ENCODE data around the gene NOC2L. TPM values are rescaled to one million over a fixed set of nuclear protein-coding genes. Genes with fewer than 3 reads are reported as not detected.

NOC2L gene
- total RNA-seq = 100 to 1,000 TPM in 1 of 4 donors, 10 to 100 TPM in 3; 47.4 to 115 (median 74.2) TPM

- Histone ChIP-seq H3K27ac (peak within 1 kb of the TSS; percentile 69 to 86 (median 78)), H3K9me3 (no peaks in the 10 kb centered on the region), H3K4me3 (peak within 1 kb of the TSS; percentile 83 to 94 (median 92)), H3K27me3 (no peaks in the 10 kb centered on the region), H3K4me1 (peaks cover 13 to 24% of the 10 kb centered on the region in 2 donors), H3K36me3 (peaks cover 0 to 33% of the 10 kb centered on the region in 2 donors)
- peak; percentile 86 to 90 for DNase-seq
- peak; percentile 85 to 87 for ATAC-seq
- intact Hi-C loops (cut with DNase I; ENCODE audit: low total_unique reads) (loop anchor here (10.0 kb wide), 1 partner anchor 356 kb away; no protein-coding TSS in a partner anchor), in situ Hi-C loops (cut with MboI; ENCODE audit: low sequenced_read_pairs in 4 of 4) (no loop called here)
- no peak for TF ChIP-seq CTCF (IDR thresholded peaks at IDR 0.05 in 4 of 5, conservative IDR thresholded peaks at IDR 0.05 in 1 of 5)
- TF ChIP-seq POLR2A (IDR thresholded peaks at IDR 0.05) = peak; percentile 33 to 69
Measured at GRCh38 chr1:958823-959730, at the start of gene NOC2L. Gene NOC2L, minus strand, starts transcription at chr1:959256. Its CDS starts 16 bp downstream, at chr1:959240.

GRCh38 chr1:1006305-1007159 lies 47.5 kb upstream of the NOC2L start:
- DNase-seq (no peak), ATAC-seq (no peak)
- TF ChIP-seq CTCF (IDR thresholded peaks at IDR 0.05 in 4 of 5, conservative IDR thresholded peaks at IDR 0.05 in 1 of 5) (no peak), POLR2A (IDR thresholded peaks at IDR 0.05) (no peak)
- Histone ChIP-seq H3K36me3 (no peaks in the 10 kb centered on the region), H3K4me1 (peaks cover 12 to 16% of the 10 kb centered on the region in 2 donors), H3K27ac (no peak overlapping the region), H3K9me3 (no peaks in the 10 kb centered on the region), H3K27me3 (peaks cover 0 to 4% (median 2%) of the 10 kb centered on the region in 3 donors), H3K4me3 (no peak overlapping the region)
- intact Hi-C loops (cut with DNase I; ENCODE audit: low total_unique reads) (no loop called here), in situ Hi-C loops (cut with MboI; ENCODE audit: low sequenced_read_pairs in 4 of 4) (no loop called here)

GRCh38 chr1:1005774-1006304 lies 46.8 kb upstream of the NOC2L start:
- DNase-seq (no peak), ATAC-seq (no peak)
- Histone ChIP-seq H3K27ac (peak overlapping the region in 2 of 4 donors; percentile 45 to 69), H3K9me3 (no peaks in the 10 kb centered on the region), H3K36me3 (no peaks in the 10 kb centered on the region), H3K4me3 (no peak overlapping the region), H3K4me1 (peaks cover 12 to 16% of the 10 kb centered on the region in 2 donors), H3K27me3 (peaks cover 0 to 7% (median 4%) of the 10 kb centered on the region in 3 donors)
- in situ Hi-C loops (cut with MboI; ENCODE audit: low sequenced_read_pairs in 4 of 4) (no loop called here), intact Hi-C loops (cut with DNase I; ENCODE audit: low total_unique reads) (no loop called here)
- TF ChIP-seq POLR2A (IDR thresholded peaks at IDR 0.05) (no peak), CTCF (IDR thresholded peaks at IDR 0.05 in 4 of 5, conservative IDR thresholded peaks at IDR 0.05 in 1 of 5) (no peak)

Data from gastrocnemius medialis (tissue), 4 donors.